WTC11 (cell line): ENCODE data around the gene OR9Q1. TPM values are rescaled to one million over a fixed set of nuclear protein-coding genes. Genes with fewer than 3 reads are reported as not detected.
A peak's percentile ranks its signal among the peaks of the same experiment; 100 is the strongest.

Experiments used
- ATAC-seq: fragments of 200-7000 bp; cut with Tn5 transposase; 2 replicates; pipeline ENCODE4 v1.10.0; 2021; ENCODE audit warnings: mild to moderate bottlenecking, moderate library complexity
- CTCF ChIA-PET: fragments of 300-600 bp; sonication (Branson Sonifier 250); formaldehyde crosslinking; loops from one replicate; lab custom pipeline; 2021; ENCODE audit warnings: antibody characterized with exemption; lab: Charles Lee
- POLR2A ChIA-PET: fragments of 350-600 bp; sonication (Branson Sonifier 250); formaldehyde crosslinking; loops from one replicate; lab custom pipeline; 2021; ENCODE audit warnings: antibody characterized with exemption; lab: Charles Lee
- DNase-seq: peaks from one replicate; pipeline ENCODE4 v3.0.0; 2021; ENCODE audit warnings: low spot score
- H3K27ac Mint-ChIP-seq: 2 replicates; pipeline ENCODE4 v1.8.0; 2021; ENCODE audit warnings: mixed read lengths
- H3K27me3 Mint-ChIP-seq: 2 replicates; pipeline ENCODE4 v1.8.0; 2021; ENCODE audit warnings: low read depth, mild to moderate bottlenecking, moderate library complexity, mixed read lengths
- H3K36me3 Mint-ChIP-seq: 2 replicates; pipeline ENCODE4 v1.8.0; 2021; ENCODE audit warnings: mixed read lengths
- H3K4me1 Mint-ChIP-seq: 2 replicates; pipeline ENCODE4 v1.8.0; 2022; ENCODE audit warnings: mixed read lengths
- H3K4me3 Mint-ChIP-seq: 2 replicates; pipeline ENCODE4 v1.8.0; 2021; ENCODE audit warnings: mild to moderate bottlenecking, moderate library complexity, mixed read lengths
- H3K9me3 Mint-ChIP-seq: 2 replicates; pipeline ENCODE4 v1.8.0; 2021; ENCODE audit warnings: mixed read lengths
- CREB1 ChIP-seq: sonication (generic); formaldehyde crosslinking; IDR thresholded peaks from 2 replicates; pipeline ENCODE4 v1.8.0; 2023; ENCODE audit warnings: mild to moderate bottlenecking, missing genetic modification reagents
- EMX1 ChIP-seq: fragments of 250-450 bp; sonication (Bioruptor Pico); IDR thresholded peaks from 2 replicates; pipeline ENCODE4 v1.8.0; 2021; ENCODE audit warnings: mild to moderate bottlenecking
- FOXJ3 ChIP-seq: sonication (generic); formaldehyde crosslinking; IDR thresholded peaks from 2 replicates; pipeline ENCODE4 v1.9.0; 2021; ENCODE audit warnings: missing genetic modification reagents, mild to moderate bottlenecking, borderline replicate concordance
- FOXK1 ChIP-seq: sonication (generic); formaldehyde crosslinking; IDR thresholded peaks from 2 replicates; pipeline ENCODE4 v1.8.0; 2022; ENCODE audit warnings: mild to moderate bottlenecking, moderate library complexity, missing genetic modification reagents
- HMGA2 ChIP-seq: fragments of 250-450 bp; sonication (Bioruptor Pico); IDR thresholded peaks from 2 replicates; pipeline ENCODE4 v1.4.0; 2021; ENCODE audit warnings: mild to moderate bottlenecking, moderate library complexity
- IRF2 ChIP-seq: sonication (generic); formaldehyde crosslinking; IDR thresholded peaks from 2 replicates; pipeline ENCODE4 v1.8.0; 2022; ENCODE audit warnings: low read depth, missing genetic modification reagents, borderline replicate concordance
- JUN ChIP-seq: sonication (generic); formaldehyde crosslinking; IDR thresholded peaks from 2 replicates; pipeline ENCODE4 v1.8.0; 2023; ENCODE audit warnings: mild to moderate bottlenecking, missing genetic modification reagents
- KAT7 ChIP-seq: sonication (generic); formaldehyde crosslinking; IDR thresholded peaks from 2 replicates; pipeline ENCODE4 v1.8.1; 2023; ENCODE audit warnings: missing genetic modification reagents, mild to moderate bottlenecking, borderline replicate concordance
- MYBL2 ChIP-seq: sonication (generic); formaldehyde crosslinking; IDR thresholded peaks from 2 replicates; pipeline ENCODE4 v1.8.1; 2023; ENCODE audit warnings: mild to moderate bottlenecking, moderate library complexity, missing genetic modification reagents
- NR1H2 ChIP-seq: sonication (generic); formaldehyde crosslinking; IDR thresholded peaks from 2 replicates; pipeline ENCODE4 v1.9.0; 2021; ENCODE audit warnings: mild to moderate bottlenecking, moderate library complexity, missing genetic modification reagents
- OVOL2 ChIP-seq: fragments of 250-450 bp; sonication (Bioruptor Pico); IDR thresholded peaks from 2 replicates; pipeline ENCODE4 v1.9.0; 2021; ENCODE audit warnings: mild to moderate bottlenecking, borderline replicate concordance
- RELA ChIP-seq: sonication (generic); formaldehyde crosslinking; IDR thresholded peaks from 2 replicates; pipeline ENCODE4 v1.8.1; 2022; ENCODE audit warnings: missing genetic modification reagents, mild to moderate bottlenecking, borderline replicate concordance
- SOX15 ChIP-seq: fragments of 250-450 bp; sonication (Bioruptor Pico); IDR thresholded peaks from 2 replicates; pipeline ENCODE4 v1.9.0; 2021; ENCODE audit warnings: mild to moderate bottlenecking
- ZNF263 ChIP-seq: sonication (generic); formaldehyde crosslinking; IDR thresholded peaks from 2 replicates; pipeline ENCODE4 v1.8.1; 2022; ENCODE audit warnings: low read depth, mild to moderate bottlenecking, moderate library complexity, missing genetic modification reagents
- ZNF317 ChIP-seq: sonication (generic); formaldehyde crosslinking; IDR thresholded peaks from 2 replicates; pipeline ENCODE4 v1.8.1; 2023; ENCODE audit warnings: low read depth, mild to moderate bottlenecking, moderate library complexity, missing genetic modification reagents, borderline replicate concordance
- ZNF671 ChIP-seq: fragments of 250-450 bp; sonication (Bioruptor Pico); IDR thresholded peaks from 2 replicates; pipeline ENCODE4 v1.8.0; 2021; ENCODE audit warnings: mild to moderate bottlenecking
- total RNA-seq: library from RNA; stranded (reverse); gene quantifications from 3 replicates; pipeline ENCODE4 v1.2.3, GENCODE V29; 2021
- TF ChIP-seq, protein P1 (sequence below): sonication (generic); formaldehyde crosslinking; IDR thresholded peaks from 2 replicates; pipeline ENCODE4 v1.8.1; 2022; ENCODE audit warnings: mild to moderate bottlenecking, missing genetic modification reagents, moderate library complexity, borderline replicate concordance
- TF ChIP-seq, protein P2 (sequence below): sonication (generic); formaldehyde crosslinking; IDR thresholded peaks from 2 replicates; pipeline ENCODE4 v1.8.0; 2023; ENCODE audit warnings: missing genetic modification reagents
- TF ChIP-seq, protein P3 (sequence below): sonication (generic); formaldehyde crosslinking; IDR thresholded peaks from 2 replicates; pipeline ENCODE4 v1.8.1; 2023; ENCODE audit warnings: mild to moderate bottlenecking, missing genetic modification reagents
- TF ChIP-seq, protein P4 (sequence below): sonication (generic); formaldehyde crosslinking; IDR thresholded peaks from 2 replicates; pipeline ENCODE4 v1.8.1; 2023; ENCODE audit warnings: mild to moderate bottlenecking, missing genetic modification reagents, moderate library complexity
- TF ChIP-seq, protein P5 (sequence below): sonication (generic); formaldehyde crosslinking; IDR thresholded peaks from 2 replicates; pipeline ENCODE4 v1.8.0; 2022; ENCODE audit warnings: mild to moderate bottlenecking, missing genetic modification reagents
- TF ChIP-seq, protein P6 (sequence below): fragments of 250-450 bp; sonication (Bioruptor Pico); conservative IDR thresholded peaks from 2 replicates; pipeline ENCODE4 v1.9.0; 2021; ENCODE audit warnings: mild to moderate bottlenecking

Gene OR9Q1
- total RNA-seq, 1 experiment from 2014 or later, result not detected

DNA sequence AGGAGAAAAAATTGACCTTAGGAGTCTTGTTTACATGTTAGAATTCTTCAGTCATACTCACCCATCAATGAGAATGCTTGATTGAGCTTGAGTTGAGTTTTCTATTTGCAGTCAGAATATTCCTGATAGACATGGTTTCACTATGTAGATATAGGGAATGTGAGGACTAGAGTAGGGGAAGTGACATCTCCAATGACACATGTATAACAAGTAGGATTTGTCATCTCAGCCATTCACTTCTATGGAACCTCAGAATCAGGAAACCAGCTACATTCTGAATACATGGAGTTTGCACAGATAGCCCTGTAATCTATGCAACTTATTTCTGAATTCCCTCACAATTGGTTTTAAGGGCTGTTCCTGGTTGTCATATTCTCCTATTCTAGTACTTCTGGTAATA is 20.1 kb upstream of the OR9Q1 start:
- ChIA-PET CTCF (interaction anchor here (1.0 kb wide), 1 partner anchor 282 kb away, joined by 3 read pairs; no protein-coding TSS in a partner anchor), POLR2A (no interaction called here)
- Mint-ChIP-seq H3K9me3 (peaks cover 12% of the 10 kb centered on the region), H3K4me1 (peaks cover 11% of the 10 kb centered on the region), H3K27ac (no peak overlapping the region), H3K27me3 (no peaks in the 10 kb centered on the region; the same call in 1 of the 2 replicates), H3K4me3 (no peak overlapping the region), H3K36me3 (peaks cover 7% of the 10 kb centered on the region)
- DNase-seq (no peak), ATAC-seq (no peak)
- TF ChIP-seq MYBL2, result no peak
- TF ChIP-seq FOXJ3 (CRISPR knock-in tag), result no peak
- TF ChIP-seq, protein P1, sequence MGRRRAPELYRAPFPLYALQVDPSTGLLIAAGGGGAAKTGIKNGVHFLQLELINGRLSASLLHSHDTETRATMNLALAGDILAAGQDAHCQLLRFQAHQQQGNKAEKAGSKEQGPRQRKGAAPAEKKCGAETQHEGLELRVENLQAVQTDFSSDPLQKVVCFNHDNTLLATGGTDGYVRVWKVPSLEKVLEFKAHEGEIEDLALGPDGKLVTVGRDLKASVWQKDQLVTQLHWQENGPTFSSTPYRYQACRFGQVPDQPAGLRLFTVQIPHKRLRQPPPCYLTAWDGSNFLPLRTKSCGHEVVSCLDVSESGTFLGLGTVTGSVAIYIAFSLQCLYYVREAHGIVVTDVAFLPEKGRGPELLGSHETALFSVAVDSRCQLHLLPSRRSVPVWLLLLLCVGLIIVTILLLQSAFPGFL (CRISPR knock-in tag), result no peak
- TF ChIP-seq, protein P2, sequence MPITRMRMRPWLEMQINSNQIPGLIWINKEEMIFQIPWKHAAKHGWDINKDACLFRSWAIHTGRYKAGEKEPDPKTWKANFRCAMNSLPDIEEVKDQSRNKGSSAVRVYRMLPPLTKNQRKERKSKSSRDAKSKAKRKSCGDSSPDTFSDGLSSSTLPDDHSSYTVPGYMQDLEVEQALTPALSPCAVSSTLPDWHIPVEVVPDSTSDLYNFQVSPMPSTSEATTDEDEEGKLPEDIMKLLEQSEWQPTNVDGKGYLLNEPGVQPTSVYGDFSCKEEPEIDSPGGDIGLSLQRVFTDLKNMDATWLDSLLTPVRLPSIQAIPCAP (CRISPR knock-in tag), result no peak
- TF ChIP-seq HMGA2 (CRISPR knock-in tag), result no peak
- TF ChIP-seq RELA (CRISPR knock-in tag), result no peak
- no peak for TF ChIP-seq JUN (CRISPR knock-in tag)
- no peak for TF ChIP-seq EMX1 (CRISPR knock-in tag)
- TF ChIP-seq SOX15 (CRISPR knock-in tag), result no peak
- TF ChIP-seq ZNF671 (CRISPR knock-in tag), result no peak
- no peak for TF ChIP-seq FOXK1
- TF ChIP-seq, protein P3, sequence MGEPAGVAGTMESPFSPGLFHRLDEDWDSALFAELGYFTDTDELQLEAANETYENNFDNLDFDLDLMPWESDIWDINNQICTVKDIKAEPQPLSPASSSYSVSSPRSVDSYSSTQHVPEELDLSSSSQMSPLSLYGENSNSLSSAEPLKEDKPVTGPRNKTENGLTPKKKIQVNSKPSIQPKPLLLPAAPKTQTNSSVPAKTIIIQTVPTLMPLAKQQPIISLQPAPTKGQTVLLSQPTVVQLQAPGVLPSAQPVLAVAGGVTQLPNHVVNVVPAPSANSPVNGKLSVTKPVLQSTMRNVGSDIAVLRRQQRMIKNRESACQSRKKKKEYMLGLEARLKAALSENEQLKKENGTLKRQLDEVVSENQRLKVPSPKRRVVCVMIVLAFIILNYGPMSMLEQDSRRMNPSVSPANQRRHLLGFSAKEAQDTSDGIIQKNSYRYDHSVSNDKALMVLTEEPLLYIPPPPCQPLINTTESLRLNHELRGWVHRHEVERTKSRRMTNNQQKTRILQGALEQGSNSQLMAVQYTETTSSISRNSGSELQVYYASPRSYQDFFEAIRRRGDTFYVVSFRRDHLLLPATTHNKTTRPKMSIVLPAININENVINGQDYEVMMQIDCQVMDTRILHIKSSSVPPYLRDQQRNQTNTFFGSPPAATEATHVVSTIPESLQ (CRISPR knock-in tag), result no peak
- no peak for TF ChIP-seq NR1H2
- TF ChIP-seq IRF2 (CRISPR knock-in tag), result no peak
- no peak for TF ChIP-seq ZNF317
- TF ChIP-seq, protein P4, sequence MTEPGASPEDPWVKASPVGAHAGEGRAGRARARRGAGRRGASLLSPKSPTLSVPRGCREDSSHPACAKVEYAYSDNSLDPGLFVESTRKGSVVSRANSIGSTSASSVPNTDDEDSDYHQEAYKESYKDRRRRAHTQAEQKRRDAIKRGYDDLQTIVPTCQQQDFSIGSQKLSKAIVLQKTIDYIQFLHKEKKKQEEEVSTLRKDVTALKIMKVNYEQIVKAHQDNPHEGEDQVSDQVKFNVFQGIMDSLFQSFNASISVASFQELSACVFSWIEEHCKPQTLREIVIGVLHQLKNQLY (CRISPR knock-in tag), result no peak

DNA sequence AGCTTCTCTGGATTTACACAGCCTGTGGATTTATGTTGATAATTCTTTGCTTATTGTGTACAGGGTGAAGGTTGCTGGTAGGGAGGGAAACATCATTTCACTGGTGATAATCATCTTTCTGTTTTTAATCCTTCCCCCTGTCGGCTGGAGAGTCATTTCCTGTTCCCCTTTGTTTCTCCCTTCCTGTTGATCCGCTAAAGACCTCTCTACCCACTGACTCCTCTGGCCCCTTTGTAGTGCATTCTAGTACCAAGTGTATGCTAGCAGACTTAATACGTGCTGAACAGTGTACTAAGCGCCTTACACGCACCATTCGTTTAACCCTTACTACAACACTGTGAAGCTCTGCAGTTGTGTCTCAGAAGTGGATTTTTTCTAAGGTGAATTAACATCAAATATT is 19.0 kb upstream of the OR9Q1 start:
- no peak overlapping the region for H3K27ac Mint-ChIP-seq
- H3K27me3 Mint-ChIP-seq, result no peaks in the 10 kb centered on the region; the same call in 1 of the 2 replicates
- ATAC-seq, result peak; percentile 22; the same call in 1 of the 2 replicates
- TF ChIP-seq, protein P4 (CRISPR knock-in tag), result no peak
- TF ChIP-seq OVOL2 (CRISPR knock-in tag) (no peak), CREB1 (CRISPR knock-in tag) (no peak), KAT7 (CRISPR knock-in tag) (no peak), ZNF263 (CRISPR knock-in tag) (no peak)
- TF ChIP-seq, protein P5, sequence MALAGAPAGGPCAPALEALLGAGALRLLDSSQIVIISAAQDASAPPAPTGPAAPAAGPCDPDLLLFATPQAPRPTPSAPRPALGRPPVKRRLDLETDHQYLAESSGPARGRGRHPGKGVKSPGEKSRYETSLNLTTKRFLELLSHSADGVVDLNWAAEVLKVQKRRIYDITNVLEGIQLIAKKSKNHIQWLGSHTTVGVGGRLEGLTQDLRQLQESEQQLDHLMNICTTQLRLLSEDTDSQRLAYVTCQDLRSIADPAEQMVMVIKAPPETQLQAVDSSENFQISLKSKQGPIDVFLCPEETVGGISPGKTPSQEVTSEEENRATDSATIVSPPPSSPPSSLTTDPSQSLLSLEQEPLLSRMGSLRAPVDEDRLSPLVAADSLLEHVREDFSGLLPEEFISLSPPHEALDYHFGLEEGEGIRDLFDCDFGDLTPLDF (CRISPR knock-in tag), result no peak
- TF ChIP-seq, protein P6, sequence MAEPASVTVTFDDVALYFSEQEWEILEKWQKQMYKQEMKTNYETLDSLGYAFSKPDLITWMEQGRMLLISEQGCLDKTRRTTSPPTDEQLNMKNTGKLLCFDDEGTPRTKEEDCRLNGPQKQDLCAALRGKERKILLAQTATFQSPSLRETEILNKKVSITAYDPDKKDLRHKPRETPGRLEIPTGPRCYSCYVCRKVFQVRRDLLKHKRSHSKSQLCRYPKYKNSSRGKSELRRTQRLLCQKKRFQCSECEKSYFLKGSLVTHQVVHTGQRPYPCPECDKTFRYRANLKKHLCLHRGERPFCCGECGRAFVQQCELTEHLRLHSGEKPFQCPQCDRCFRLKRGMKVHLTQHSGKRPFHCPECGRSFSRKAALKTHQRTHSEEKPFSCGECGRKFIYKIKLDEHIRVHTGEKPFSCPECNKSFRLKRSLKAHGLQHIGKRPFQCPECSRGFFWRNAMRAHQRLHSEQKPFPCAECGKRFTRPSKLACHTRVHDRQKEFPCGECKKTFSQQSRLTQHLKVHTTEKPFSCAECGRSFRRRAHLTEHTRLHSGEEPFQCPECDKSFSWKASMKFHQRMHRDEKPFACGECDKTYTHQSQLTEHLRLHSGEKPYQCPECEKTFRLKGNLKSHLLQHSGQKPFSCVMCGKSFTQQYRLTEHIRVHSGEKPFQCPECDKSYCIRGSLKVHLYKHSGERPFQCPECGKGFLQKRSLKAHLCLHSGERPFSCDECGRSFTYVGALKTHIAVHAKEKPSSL (CRISPR knock-in tag), result no peak
- peaks cover 7% of the 10 kb centered on the region for H3K36me3 Mint-ChIP-seq
- POLR2A ChIA-PET, result no interaction called here
- CTCF ChIA-PET, result no interaction called here
- H3K4me1 Mint-ChIP-seq, result peaks cover 10% of the 10 kb centered on the region
- peaks cover 16% of the 10 kb centered on the region for H3K9me3 Mint-ChIP-seq
- no peak overlapping the region for H3K4me3 Mint-ChIP-seq
- DNase-seq, result no peak
